H54 (cell line): ENCODE measurements around the gene CCKAR.

Source experiments
- DNase-seq: peaks from one replicate; pipeline ENCODE4 v3.0.0; 2011; ENCODE audit warnings: low spot score, mixed read lengths; ENCODE audit not compliant: insufficient read length
- FAIRE-seq: peaks from 3 replicates; lab custom pipeline; 2011; peaks lifted over from hg19 to GRCh38; lab: Jason Lieb, UNC
- POLR2A ChIP-seq: IDR thresholded peaks from 2 replicates; pipeline ENCODE4 v1.6.1; 2011; ENCODE audit warnings: low read depth, mild to moderate bottlenecking, low read length

Gene CCKAR

DNA sequence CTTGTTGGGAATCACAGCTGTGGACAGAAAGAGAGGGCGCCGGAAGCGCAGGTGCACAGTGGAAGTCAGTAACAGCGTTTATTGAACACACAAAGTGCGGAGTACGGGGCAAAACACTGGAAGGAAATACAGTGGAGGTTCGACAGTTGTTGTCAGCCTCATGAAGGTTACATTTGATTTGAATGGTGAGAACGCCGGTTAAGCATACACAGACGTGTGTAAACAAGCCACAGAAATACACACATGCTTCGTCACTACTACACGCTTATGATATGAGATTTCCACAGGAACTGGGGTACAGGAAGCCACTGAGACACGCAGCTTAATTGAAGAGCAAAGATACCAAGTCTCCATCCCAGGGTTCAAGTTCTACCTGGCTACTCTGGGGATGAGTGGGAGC is 12.0 kb downstream of the CCKAR start:
- FAIRE-seq (no peak), DNase-seq (no peak)
- no peak for TF ChIP-seq POLR2A

DNA sequence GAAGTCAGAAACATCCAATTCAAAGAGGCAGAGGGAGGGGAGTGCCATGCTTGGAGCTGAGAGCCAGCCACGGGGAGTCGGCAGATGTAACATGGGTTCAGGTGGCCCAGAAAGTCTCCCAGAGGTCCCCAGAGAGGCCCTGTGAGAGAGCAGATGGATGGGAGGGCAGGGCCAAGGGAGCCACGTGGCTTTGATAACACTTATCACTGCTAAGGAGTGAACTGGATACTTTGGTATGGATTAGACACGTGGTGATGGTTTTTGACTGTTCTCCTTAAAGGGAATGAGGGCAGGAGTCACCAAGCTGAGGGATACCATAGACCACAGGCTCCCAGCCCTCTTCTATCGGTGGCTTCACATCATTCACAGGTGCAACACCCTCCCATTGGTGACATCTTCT is 13.7 kb downstream of the CCKAR start:
- DNase-seq (no peak), FAIRE-seq (no peak)
- no peak for TF ChIP-seq POLR2A

DNA sequence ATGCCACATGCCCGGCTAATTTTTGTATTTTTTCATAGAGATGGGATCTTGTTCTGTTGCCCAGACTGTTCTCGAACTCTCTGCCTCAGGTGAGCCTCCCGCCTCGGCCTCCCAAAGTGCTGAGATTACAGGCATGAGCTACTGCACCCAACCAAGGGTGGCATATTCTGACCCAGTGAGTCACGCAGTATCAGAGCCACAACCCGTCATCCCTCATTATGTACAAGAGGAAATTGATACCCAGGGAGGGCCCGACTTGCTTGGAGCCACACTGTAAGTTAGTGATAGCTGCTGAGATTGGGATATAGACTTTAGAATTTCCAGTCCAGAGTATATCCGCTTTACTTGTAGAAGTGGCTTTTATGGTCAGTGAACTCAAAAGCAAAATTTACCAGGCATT is 14.6 kb downstream of the CCKAR start:
- TF ChIP-seq POLR2A = no peak
- FAIRE-seq = no peak
- no peak for DNase-seq

DNA sequence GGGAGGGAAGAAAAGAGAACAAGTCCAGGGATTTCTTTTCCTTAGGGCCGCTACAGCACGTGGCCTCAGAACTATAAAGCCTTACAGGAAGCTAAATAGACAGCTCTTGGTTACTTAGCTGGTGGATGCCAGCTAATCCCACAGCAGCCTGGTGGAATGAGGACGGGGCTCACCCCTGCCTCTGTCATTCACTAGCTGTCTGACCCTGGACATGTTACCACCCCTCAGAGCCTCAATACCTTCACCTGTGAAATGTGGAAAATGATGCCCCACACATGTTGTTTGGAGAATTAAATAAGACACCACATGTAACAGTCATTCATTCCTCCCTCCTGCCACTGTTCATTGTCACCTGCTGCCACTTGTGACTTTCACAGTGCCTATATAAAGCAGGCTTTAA is 15.7 kb downstream of the CCKAR start:
- TF ChIP-seq POLR2A = no peak
- FAIRE-seq = no peak
- no peak for DNase-seq

DNA sequence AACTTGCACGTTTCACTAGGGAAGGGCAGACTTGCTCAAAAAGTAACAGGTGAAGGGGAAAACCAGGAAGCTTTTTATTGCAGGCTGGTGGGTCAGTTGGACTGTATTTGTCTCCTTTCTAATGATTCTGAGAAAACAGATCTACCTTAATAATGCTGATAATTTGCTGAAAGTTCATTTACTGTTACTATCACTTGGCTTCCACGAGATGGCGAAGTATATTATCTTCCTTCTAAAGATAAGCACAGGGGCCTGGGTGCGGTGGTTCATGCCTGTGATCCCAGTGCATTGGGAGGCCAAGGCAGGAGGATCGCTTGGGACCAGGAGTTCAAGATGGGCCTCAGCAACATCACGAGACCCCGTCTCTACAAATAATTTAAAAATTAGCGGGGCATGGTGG is 16.4 kb downstream of the CCKAR start:
- no peak for TF ChIP-seq POLR2A
- FAIRE-seq (no peak), DNase-seq (no peak)

DNA sequence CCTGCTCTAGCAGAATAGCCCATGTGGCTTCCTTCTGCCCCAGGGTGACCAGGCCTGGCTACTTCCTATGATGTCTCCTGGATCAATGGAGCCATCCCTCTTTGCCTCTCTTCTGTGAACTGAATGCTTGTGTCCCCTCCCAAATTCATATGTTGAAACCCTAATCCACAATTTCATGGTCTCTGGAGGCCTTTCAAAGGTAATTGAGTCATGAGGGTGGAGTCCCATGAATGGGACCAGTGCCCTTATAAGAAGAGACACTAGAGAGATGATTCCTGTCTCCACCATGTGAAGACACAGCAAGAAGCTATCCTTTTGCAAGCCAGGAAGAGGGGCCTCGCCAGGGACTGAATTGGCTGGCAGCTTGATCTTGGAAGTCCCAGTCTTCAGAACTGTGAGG is 18.4 kb downstream of the CCKAR start:
- no peak for DNase-seq
- no peak for TF ChIP-seq POLR2A
- no peak for FAIRE-seq

DNA sequence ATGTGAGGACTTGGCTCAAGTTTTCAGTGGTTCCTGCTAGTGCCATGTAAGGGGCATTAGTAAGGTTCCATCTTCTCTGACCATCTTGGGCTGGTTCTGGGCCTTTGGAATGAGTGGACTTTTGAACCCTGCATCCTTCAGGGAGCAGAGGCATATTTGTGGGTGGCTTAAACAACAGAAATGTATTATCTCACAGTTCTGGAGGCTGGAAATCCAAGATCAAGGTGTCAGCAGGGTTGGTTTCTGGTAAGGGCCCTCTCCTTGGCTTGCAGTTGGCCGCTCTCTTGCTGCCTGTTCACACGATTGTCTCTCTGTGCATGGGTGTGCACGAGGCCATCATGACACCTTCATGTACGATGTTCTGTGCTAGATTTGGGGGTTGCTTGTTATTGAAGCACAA is 21.3 kb downstream of the CCKAR start:
- TF ChIP-seq POLR2A = no peak
- no peak for FAIRE-seq
- no peak for DNase-seq

DNA sequence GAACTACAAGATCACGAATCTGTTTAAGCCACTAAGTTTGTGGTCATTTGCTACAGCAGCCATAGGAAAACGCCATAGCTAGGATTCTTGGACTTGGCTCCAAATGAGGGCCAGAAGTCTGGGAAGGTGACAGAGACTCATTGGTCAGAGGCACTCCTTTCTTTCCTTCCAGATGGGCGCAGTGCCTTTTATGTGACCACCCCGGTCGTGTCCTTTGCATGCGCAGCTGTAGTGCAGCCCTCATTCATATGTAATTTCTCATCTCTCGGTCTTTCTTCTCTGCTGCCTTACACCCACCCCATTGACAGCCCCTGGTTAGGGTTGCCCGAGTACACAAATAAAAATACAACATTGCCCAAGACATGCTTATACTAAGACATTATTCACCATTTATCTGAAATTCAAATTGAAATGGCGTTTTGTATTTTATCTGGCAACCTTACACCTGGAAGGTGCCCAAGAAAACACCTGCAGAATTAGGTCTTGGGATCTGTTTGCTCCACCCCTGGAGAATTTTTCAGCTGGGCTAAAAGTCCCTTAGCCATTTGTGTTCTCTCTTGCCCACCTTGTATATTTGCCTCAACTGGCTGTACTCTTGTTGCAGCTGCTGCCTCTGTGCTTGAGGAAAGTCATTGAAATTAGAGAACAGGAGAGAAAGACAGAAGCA is 21.9 kb downstream of the CCKAR start:
- no peak for TF ChIP-seq POLR2A
- FAIRE-seq (no peak), DNase-seq (no peak)

DNA sequence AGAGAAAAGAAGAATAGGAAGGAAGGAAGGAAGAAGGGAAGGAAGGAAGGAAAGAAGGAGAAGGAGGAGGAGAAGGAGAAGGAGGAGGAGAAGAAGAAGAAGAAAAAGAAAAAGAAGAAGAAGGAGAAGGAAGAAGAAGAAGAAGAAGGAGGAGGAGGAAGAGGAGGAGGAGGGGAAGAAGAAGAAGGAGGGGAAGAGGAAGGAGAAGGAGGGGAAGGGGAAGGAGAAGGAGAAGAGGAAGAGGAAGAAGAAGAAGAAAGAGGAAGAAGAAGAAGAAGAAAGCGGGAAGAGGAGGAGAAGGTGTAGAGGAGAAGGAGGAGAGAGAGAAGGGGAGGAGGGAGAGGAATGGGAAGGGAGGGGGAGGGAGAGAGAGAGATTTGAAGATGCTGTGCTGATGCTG is 22.6 kb downstream of the CCKAR start:
- FAIRE-seq = no peak
- DNase-seq = no peak
- TF ChIP-seq POLR2A = no peak

DNA sequence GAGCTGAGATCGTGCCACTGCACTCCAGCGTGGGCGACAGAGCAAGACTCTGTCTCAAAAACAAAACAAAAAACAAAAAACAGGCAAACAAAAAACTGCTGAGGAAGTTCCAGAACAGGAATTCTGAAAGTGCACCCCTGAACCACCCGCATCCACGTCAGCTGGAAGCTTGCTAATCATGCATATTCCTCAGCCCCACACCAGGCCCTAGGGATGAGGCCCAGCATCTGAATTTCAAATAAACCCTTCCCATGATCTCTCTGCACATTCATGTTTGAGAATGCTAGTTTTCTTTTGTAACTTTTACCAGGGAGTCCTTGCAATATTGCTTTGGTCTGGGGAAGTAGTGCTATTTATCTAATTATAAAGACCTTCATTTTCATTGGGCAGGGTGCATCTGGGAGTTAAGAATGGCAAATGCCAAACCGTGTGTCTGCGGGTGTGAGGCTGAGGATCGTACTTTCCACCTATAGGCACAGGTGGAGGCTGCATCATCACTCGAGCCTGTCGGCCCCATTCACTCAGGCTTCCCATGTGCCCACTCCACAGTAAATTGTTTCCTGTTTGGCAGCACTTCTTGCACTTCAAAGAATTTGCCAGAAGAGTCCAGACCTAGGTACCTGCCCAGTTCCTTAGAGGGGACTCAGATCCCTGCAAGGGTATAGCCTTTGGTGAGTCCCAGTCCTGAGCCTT is 23.6 kb downstream of the CCKAR start:
- FAIRE-seq = no peak
- DNase-seq = no peak
- no peak for TF ChIP-seq POLR2A

DNA sequence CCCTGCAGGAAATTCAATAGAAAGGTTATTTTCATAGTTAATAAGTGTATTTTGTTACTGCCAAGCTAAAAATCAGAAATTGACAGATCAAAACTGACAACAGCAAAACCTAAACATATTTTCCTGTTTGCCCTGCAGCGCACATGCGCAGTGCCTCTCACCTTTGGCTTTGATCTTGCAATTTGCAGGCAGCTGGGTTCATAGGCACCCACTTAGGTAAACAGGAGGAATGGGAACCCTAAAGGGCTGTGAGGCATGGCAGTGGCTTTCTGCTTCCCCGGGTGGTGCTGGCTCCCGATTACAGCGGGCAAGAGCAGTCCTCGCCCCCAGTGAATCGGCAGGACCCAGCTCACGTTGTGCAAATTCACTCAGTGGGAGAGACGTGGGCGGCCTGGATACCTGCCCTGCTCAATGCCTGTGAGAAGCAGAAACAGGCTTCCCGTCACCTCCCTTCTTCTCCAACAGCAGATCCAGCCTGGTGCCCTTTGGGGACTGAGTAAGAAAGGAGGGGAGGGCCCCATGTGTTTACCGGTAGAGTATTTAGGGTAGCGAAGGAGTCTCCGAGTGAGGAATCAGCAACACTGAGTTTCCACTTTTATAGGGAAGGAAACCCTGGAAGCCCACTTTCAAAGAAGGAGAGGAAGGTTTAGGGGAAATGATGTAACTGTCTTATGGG is 25.7 kb downstream of the CCKAR start:
- no peak for DNase-seq
- no peak for TF ChIP-seq POLR2A
- FAIRE-seq = no peak

DNA sequence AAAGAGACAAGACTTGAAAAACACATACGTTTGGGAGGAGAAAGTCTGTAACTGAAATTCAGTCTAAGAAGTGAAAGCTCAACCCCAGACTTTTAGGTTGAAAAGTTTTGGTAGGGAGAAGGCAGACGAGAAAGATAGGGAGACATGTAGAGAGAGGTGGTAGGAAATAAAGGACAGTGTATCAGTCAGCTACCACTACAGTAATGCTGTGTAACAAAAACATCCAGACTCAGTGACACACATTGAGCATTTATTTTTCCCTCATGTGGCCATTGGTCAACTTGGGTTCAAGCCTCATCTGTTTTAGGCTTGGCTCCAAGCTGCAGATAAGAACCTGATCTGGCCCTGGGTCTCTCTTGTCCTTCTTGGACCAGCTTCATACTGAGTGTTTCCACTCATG is 26.9 kb downstream of the CCKAR start:
- no peak for DNase-seq
- TF ChIP-seq POLR2A = no peak

DNA sequence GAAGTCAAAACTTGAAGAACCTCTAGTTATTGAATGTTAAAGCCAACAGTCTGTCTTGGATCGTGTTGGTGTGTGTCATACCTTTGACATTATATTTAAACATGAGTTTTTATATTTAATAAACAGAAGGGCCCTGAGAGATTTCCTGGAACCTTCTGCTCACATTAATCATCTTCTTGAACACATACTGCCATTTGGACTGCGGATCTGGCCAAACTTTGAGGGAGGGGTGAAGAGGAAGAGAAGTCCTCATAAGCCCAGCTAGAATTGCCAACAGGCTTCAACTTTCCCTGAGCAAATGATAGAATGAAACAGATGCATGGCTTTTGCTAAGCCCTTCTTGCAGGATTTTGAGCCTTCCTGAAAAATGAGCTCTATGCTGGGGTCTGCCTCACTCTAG is 27.4 kb downstream of the CCKAR start:
- no peak for TF ChIP-seq POLR2A
- FAIRE-seq = no peak
- DNase-seq = no peak

More for the DNA sequence above, 26.9 kb downstream of the CCKAR start:
- no peak for FAIRE-seq

DNA sequence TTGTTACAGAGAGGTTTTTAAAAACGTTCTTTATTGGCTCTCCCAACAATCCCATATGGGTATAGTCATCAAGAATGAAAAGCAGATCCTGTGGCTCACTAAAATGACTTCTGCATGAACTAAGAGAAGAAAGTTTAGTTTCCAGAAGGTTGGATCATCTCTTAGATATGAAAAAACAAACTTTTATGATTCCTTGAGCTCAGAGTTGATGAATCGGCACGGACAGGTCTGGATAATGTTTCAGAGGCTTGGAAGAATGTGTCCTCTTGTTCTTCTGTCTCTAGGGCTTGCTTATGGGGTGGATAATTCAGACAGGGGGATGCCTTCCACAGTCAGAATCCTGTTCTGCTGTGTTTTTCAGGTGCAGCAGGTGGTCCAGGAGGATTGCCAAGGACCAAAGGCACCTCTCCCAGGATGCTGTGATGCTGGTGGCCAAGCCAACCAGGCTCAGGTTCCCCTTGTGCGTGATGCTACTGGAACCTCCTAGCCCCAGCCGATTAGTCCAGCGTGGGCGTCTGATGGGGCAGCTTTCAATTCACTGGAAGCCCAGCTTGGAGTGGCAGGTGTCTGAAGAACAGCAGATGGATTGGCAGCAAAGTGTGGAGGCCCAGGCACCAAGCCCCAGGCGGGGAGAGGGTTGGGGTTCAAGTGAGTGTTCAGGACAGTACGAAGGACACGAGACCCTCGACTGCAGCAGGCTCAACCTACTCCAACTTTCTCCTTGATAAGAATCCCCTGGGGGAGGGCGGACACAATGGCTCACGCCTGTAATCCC is 30.3 kb downstream of the CCKAR start:
- no peak for FAIRE-seq
- TF ChIP-seq POLR2A = no peak
- DNase-seq = no peak
